HEK293 (cell line): ENCODE data around the gene ICOSLG.

Experiments used
- ZNF133 ChIP-seq: fragments of 450-650 bp; formaldehyde crosslinking; IDR thresholded peaks from 2 replicates; pipeline ENCODE4 v1.5.1; 2016; ENCODE audit warnings: missing biosample characterization, missing genetic modification characterization
- ZNF670 ChIP-seq: fragments of 450-650 bp; formaldehyde crosslinking; IDR thresholded peaks from 2 replicates; pipeline ENCODE4 v1.5.1; 2016; ENCODE audit warnings: missing biosample characterization, missing genetic modification characterization, low read depth
- ZNF747 ChIP-seq: fragments of 450-650 bp; formaldehyde crosslinking; IDR thresholded peaks from 2 replicates; pipeline ENCODE4 v1.5.1; 2016; ENCODE audit warnings: missing biosample characterization, missing genetic modification characterization
- TF ChIP-seq, protein P1 (sequence below): fragments of 450-650 bp; formaldehyde crosslinking; IDR thresholded peaks from 2 replicates; pipeline ENCODE4 v1.5.1; 2016; ENCODE audit warnings: missing biosample characterization, missing genetic modification characterization, borderline replicate concordance

DNA sequence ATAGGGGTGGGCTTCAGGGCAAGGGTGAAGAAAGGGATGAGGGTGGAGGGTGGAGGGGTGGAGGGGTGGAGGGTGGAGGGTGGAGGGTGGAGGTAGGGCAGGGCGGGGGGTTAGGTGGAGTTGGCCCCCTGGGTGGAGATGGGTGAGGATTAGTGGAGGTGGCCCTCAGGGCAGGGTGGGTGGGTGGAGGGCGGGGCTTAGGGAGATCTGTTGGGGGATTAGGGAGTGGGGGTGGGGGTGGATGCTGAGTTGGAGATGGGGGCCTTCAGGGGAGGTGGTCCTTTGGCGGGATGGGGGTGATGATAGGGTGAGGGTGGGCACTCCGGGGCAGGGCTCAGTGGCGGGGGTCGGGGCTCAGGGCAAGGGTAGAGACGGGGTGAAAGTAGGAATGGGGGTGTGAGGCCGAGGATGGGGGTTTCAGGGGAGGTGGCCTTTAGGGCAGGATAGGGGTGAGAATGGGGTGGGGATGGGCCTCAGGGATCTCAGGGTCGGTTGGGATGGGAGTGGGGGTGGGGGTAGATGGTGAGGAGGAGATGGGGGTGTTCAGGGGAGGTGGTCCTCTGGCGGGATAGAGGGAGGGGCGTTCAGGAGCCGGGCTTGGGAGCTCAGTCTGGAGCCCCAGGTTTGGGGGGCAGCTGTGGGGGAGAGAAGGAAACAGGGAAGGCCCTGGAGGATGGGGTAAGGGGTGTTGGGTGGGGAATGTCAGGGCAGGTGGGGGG, 21.8 kb upstream of the ICOSLG start:
- TF ChIP-seq, protein P1, sequence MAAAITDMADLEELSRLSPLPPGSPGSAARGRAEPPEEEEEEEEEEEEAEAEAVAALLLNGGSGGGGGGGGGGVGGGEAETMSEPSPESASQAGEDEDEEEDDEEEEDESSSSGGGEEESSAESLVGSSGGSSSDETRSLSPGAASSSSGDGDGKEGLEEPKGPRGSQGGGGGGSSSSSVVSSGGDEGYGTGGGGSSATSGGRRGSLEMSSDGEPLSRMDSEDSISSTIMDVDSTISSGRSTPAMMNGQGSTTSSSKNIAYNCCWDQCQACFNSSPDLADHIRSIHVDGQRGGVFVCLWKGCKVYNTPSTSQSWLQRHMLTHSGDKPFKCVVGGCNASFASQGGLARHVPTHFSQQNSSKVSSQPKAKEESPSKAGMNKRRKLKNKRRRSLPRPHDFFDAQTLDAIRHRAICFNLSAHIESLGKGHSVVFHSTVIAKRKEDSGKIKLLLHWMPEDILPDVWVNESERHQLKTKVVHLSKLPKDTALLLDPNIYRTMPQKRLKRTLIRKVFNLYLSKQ (tag by site-specific recombination) = no peak
- TF ChIP-seq ZNF670 (tag by site-specific recombination) = no peak
- no peak for TF ChIP-seq ZNF747 (tag by site-specific recombination)
- no peak for TF ChIP-seq ZNF133 (tag by site-specific recombination)
